ENCODE data around the gene ZDHHC18. TPM values are rescaled to one million over a fixed set of nuclear protein-coding genes. Genes with fewer than 3 reads are reported as not detected.

Gene ZDHHC18
- total and polyA plus RNA-seq, 2 of the 8 experiments (the other 6 are each of a cell fraction or from before 2014, with no cell fraction given), result 29.7 to 49.8 TPM

DNA sequence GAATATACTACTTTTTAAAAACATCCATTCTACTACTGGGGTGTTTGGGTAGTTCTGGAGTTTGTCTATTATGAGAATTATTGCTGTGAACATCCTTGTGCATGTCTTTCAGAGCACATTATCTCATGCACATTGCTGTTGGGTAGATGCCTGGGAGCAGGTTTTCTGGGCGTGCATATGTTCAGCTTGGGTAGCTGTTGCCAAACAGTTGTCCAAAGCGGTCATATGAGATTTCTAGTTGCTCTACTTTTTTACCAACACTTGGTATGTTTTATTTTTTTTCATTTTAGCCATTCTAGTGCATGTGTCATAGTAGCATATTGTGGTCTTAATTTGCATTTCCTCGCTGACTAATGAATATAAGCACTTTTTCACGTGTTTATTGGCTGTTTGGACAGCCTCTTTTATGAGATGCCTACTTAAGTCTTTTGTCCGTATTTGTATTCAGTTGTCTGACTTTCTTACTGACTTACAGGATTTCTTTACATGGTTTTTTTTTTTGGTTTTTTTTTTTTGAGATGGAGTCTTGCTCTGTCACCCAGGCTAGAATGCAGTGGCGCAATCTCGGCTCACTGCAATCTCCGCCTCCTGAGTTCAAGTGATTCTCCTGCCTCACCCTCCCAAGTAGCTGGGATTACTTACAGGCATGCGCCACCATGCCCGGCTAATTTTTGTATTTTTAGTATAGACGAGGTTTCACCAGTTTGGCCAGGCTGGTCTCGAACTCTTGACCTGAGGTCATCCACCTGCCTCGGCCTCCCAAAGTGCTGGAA is 18.1 kb downstream of the ZDHHC18 start:
- Histone ChIP-seq H3K36me3 (ENCODE audit: control insufficient read depth in 2 of 4, insufficient read depth in 4 of 4, low read length in 3 of 4) (peaks cover 0 to 9% (median 6%) of the 10 kb centered on the region in 4 experiments; a peak in 6 of 8 replicates), H3K9ac (replicated peaks in 1 of 4; ENCODE audit: extremely low read depth in 1 of 4, low read depth in 3 of 4, low read length in 3 of 4) (no peak overlapping the region), H2AK5ac (ENCODE audit: low read depth, low read length) (no peak overlapping the region), H3K4me3 (ENCODE audit: extremely low read depth in 1 of 4, insufficient read depth in 2 of 4, low read depth in 3 of 4, low read length in 4 of 4) (no peak overlapping the region), H2BK15ac (ENCODE audit: low read length) (no peak overlapping the region), H2AFZ (ENCODE audit: low read length) (no peak overlapping the region), H2BK5ac (ENCODE audit: low read depth, low read length) (no peak overlapping the region), H2BK20ac (ENCODE audit: low read length) (no peak overlapping the region), H3K9me3 (ENCODE audit: insufficient read depth in 2 of 2, low read depth in 1 of 2, low read length in 1 of 2) (no peaks in the 10 kb centered on the region), H4K8ac (ENCODE audit: extremely low read depth, insufficient read depth, low read length) (no peak overlapping the region), H3K23ac (ENCODE audit: insufficient read length) (no peak overlapping the region), H3K79me2 (ENCODE audit: control insufficient read depth in 1 of 2, insufficient read depth in 2 of 2, low read length in 2 of 2) (no peaks in the 10 kb centered on the region), H3K79me1 (ENCODE audit: low read depth, low read length) (no peaks in the 10 kb centered on the region), H4K20me1 (replicated peaks in 1 of 2; ENCODE audit: control insufficient read depth in 1 of 2, insufficient read depth in 2 of 2, low read length in 2 of 2) (peaks cover 0 to 1% of the 10 kb centered on the region in 2 experiments), H2BK120ac (replicated peaks; ENCODE audit: low read depth, low read length) (no peak overlapping the region), H3K14ac (ENCODE audit: insufficient read length) (no peak overlapping the region), H4K5ac (ENCODE audit: insufficient read length, low read depth, low read length) (no peak overlapping the region), H3K18ac (ENCODE audit: extremely low read depth, low read length) (no peak overlapping the region), H3K23me2 (ENCODE audit: low read depth, low read length) (no peaks in the 10 kb centered on the region), H3K27me3 (replicated peaks in 1 of 4; ENCODE audit: control insufficient read depth in 3 of 4, extremely low read depth in 1 of 4, insufficient read depth in 3 of 4, low read length in 3 of 4) (no peaks in the 10 kb centered on the region), H3K4me1 (replicated peaks in 1 of 4; ENCODE audit: control insufficient read depth in 3 of 4, insufficient read depth in 4 of 4, low read length in 3 of 4) (no peaks in the 10 kb centered on the region), H3K27ac (ENCODE audit: low read depth, low read length) (no peak overlapping the region), H4K91ac (replicated peaks; ENCODE audit: insufficient read length, low read length) (no peak overlapping the region), H3K56ac (replicated peaks; ENCODE audit: insufficient read length, low read depth, low read length) (no peak overlapping the region), H2BK12ac (ENCODE audit: low read depth, low read length) (no peak overlapping the region), H3K4ac (replicated peaks; ENCODE audit: insufficient read length, low read depth, low read length) (no peak overlapping the region), H3K4me2 (ENCODE audit: insufficient read depth in 1 of 2, low read depth in 2 of 2, low read length in 2 of 2) (no peak overlapping the region)
- no peak for DNase-seq (ENCODE audit: low read depth in 1 of 2, low spot score in 2 of 2)
- FAIRE-seq, result no peak
- ChIA-PET CTCF (ENCODE audit: partially characterized antibody) (interaction anchor here (0.6 to 1.4 kb wide), 4 partner anchors 14 to 33 kb away, joined by 3 to 4 read pairs (median 4); no protein-coding TSS in a partner anchor), POLR2A (ENCODE audit: partially characterized antibody) (no interaction called here)
- 93% methylated on average over 11 of the region's 13 CpGs; no CpG with 5 or more reads in 1 of the 2 experiments for WGBS, 2 experiments (ENCODE audit: extremely low coverage in 1 of 2, insufficient coverage in 1 of 2, insufficient read length in 1 of 2, insufficient replicate concordance in 2 of 2, low coverage in 1 of 2, low lambda C conversion rate in 2 of 2, missing lambda C conversion rate in 1 of 2)
- TF ChIP-seq ZNF274 (IDR thresholded peaks at IDR 0.05; ENCODE audit: borderline replicate concordance, extremely low read depth, low read length), result no peak
- no peak for TF ChIP-seq CREB1 (IDR thresholded peaks at IDR 0.05)
- no peak for TF ChIP-seq CTBP2 (IDR thresholded peaks at IDR 0.05; ENCODE audit: borderline replicate concordance, insufficient read depth, insufficient read length, low read length)
- no peak for TF ChIP-seq SIRT6 (IDR thresholded peaks at IDR 0.05; ENCODE audit: low read length)
- TF ChIP-seq POU5F1 (IDR thresholded peaks at IDR 0.05; ENCODE audit: low read depth, low read length), result no peak
- TF ChIP-seq HDAC2 (IDR thresholded peaks at IDR 0.05; ENCODE audit: borderline replicate concordance in 1 of 2, low read depth in 2 of 2, low read length in 2 of 2), result no peak

All from H1 (cell line).